HG03469 (cell line): Measurements from ENCODE around the gene BCORL1.

Source experiments
- ATAC-seq: cut with Tn5 transposase; IDR thresholded peaks from one replicate; pipeline ENCODE4 v1.9.1; 2021; ENCODE audit warnings: mild to moderate bottlenecking, moderate library complexity, moderate number of reproducible peaks; ENCODE audit not compliant: unreplicated experiment

Gene BCORL1

DNA sequence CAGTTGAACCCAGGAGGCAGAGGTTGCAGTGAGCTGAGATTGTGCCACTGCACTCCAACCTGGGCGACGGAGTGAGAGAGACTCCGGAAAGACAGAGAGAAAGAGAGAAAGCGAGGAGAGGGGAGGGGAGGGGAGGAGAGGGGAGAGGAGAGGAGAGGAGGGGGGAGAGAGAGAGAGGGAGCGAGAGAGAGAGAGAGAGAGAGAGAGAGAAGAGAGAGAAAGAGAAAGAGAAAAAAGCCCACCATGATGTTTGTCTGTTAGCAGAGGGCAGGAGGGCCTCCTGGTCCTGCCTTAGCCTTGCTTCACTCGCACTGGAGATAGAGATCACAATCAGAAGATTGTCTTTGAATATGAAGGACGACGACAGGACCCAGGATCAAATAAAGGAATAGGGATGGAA lies 18.7 kb upstream of the BCORL1 start:
- ATAC-seq = no peak

DNA sequence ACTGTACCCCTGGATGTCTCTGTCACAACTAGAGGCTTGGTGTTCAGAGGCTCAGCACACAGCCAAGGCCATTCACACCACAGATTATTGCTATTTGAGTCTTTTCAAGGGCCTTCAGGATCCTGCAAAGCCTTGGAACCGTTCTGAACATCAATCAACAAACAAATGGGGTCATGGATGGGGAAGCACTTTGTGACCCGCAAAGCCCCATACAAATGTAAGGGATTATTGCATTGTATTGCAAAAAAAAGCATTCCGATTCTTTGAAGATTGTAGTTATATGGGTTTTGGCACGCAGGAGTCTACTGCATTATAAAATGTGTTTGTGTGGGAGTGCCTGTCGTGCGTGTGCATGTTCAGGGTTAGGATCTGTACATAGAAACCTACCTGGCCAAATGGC lies 17.3 kb upstream of the BCORL1 start:
- no peak for ATAC-seq

GRCh38 chrX:129968968-129969367 lies 13.5 kb upstream of the BCORL1 start:
- no peak for ATAC-seq

GRCh38 chrX:129976441-129976840 lies 6.0 kb upstream of the BCORL1 start:
- ATAC-seq = no peak

- no peak for ATAC-seq
Observed at GRCh38 chrX:129979207-129979920, 3.1 kb upstream of the BCORL1 start.

GRCh38 chrX:129980001-129980401 lies 2.4 kb upstream of the BCORL1 start:
- ATAC-seq = no peak

GRCh38 chrX:129980540-129981199 lies 1.8 kb upstream of the BCORL1 start:
- ATAC-seq = no peak

DNA sequence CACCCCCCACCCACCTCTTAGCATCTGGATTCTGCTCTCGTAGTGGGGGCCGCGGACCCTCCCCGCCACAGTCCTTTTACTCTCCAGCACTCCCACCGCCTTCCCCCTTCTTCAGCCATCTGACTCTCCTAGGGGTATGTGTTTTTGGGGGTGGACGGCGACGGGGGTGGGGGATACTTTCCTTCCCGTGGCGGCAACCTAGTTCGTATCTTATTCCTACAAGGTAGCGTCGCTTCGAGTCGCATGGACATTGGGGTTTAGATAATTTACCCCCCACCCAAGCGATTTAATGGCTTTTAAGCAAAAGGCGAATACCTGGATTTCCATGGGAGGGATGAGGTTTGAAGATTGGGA lies 1.3 kb upstream of the BCORL1 start:
- no peak for ATAC-seq

DNA sequence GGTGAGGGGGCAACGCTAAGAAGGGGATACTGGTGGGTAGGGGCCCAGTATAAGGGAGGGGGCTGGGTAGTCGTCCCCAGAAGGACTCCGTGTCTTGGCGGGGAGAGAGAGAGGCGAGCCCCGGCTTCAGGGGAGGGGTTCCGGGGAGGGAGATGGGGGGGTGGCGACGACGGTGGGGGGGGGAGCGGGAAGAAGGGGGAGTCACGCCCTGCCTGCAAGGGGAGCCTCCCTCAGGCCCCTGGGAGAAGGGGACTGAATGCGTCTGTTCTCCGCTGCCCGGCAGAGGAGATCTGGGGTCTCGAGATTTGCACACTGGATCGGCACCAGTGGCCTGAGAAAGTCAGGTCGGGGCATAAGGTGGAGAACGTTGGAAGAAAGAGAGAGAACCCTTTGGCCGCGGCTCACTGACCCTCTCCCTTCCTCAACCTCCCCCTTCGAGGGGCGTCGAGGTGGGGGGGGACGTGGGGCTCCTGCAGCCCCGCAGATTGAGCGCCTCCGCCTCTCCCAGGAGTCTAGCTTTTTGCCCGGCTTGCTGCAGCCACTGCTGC lies 609 bp upstream of the BCORL1 start:
- ATAC-seq = no peak

- ATAC-seq = no peak
Observed at GRCh38 chrX:129983575-129984110, 1.2 kb downstream of the BCORL1 start.

- no peak for ATAC-seq
Observed at GRCh38 chrX:129984111-129984958, 1.9 kb downstream of the BCORL1 start.

DNA sequence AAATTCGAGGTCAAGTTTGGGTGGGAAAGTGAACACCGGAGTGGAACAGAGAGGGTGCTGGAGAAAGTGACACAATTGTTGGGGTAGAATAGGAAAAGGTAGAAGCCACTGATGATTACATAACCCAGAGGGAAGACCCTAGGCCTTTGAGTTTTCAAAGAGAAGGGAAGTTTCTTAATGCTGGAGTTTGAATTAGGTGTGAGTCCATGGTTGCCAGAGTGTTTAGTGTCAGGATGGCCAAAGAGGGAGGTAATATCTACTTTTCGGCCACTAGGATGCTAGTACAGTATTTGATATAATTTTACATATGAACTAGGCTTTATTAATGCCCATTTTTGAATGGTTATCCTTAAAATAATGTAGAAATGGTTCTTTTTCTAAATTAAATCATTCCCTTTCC lies 5.4 kb downstream of the BCORL1 start:
- no peak for ATAC-seq

DNA sequence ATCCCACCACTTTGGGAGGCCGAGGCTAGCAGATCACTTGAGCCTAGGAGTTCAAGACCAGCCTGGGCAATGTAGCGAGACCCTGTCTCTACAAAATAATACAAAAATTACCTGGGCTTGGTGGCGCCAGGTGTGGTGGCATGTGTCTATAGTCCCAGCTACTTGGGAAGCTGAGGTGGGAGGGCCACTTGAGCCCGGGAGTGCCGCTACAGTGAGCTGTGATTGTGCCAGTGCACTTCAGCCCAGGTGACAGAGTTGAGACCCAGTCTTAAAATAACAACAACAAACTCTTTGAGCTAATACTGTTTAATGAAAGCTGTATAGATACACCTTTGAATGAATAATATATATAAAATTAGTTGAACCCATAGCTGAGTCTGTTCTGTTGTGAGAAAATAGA lies 9.7 kb downstream of the BCORL1 start:
- no peak for ATAC-seq

DNA sequence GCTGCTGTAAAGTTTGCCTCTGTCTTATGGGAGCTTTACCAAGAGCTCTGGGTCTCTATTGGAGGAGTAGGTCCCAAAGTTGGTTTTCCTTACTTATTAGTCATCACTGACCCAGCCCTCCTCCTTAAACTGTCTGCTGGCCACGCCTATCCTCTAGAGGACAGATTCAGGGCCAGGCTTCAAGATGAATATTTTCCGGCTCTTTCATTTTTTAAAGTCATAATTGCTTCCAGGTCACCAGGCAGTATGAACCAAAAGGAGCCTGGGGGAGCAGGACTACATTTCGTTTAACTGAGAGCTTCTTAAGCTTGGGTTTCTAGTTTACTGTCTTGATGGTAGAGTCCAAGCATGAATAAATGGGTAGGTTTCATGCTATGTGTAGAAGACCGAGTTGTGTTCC lies 13.7 kb downstream of the BCORL1 start:
- no peak for ATAC-seq

GRCh38 chrX:129997086-129997485 lies 14.7 kb downstream of the BCORL1 start:
- ATAC-seq = no peak

- no peak for ATAC-seq
Observed at GRCh38 chrX:129998021-129998420, 15.6 kb downstream of the BCORL1 start.

- ATAC-seq = no peak
Observed at GRCh38 chrX:130001893-130002292, 19.5 kb downstream of the BCORL1 start.

- no peak for ATAC-seq
Observed at GRCh38 chrX:130002541-130002940, 20.1 kb downstream of the BCORL1 start.

- ATAC-seq = no peak
Observed at GRCh38 chrX:130005089-130005807, 22.8 kb downstream of the BCORL1 start.

DNA sequence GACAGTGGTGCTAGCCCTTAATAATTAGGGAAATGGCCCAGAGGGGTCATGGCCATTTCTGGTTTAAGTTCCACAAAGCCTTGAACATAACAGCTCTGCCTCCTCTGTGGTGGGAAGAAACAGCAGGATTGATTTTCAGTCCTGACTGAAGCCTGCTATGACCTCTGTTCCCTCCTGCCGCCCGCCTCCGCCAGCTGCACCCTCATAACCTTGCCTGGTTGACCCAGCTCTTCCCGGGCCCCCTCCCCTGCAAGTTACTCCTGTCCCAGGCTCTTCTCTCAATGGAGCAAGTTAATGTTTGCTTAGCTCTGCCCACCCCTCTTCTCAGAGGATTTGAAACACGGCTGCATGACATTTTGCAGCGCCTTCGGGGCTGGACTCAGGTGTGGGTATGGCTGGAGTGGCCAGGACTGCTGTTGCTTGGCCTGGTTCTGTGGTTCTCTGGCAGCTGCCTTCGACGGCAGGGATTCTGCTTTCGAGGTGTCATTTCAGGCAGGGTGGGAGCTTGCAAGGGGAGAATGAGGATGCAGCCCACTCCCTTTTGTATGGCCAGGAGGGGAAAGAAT lies 27.3 kb downstream of the BCORL1 start:
- no peak for ATAC-seq
